ENCODE results near the gene MFSD1. TPM values are rescaled to one million over a fixed set of nuclear protein-coding genes. Genes with fewer than 3 reads are reported as not detected.
A peak's percentile ranks its signal among the peaks of the same experiment; 100 is the strongest.

The MFSD1 gene
- total and polyA plus RNA-seq, 8 donors: 8.9 to 37.4 (median 22.6) TPM

GRCh38 chr3:158782283-158782989, 19.4 kb upstream of the MFSD1 start:
- FAIRE-seq: peak; percentile 47
- ATAC-seq: no peak
- Histone ChIP-seq H3K36me3 (no peaks in the 10 kb centered on the region), H3K4me3 (no peak overlapping the region), H3K9me3 (no peaks in the 10 kb centered on the region), H3K27ac (no peak overlapping the region), H3K4me1 (no peaks in the 10 kb centered on the region), H3K27me3 (no peaks in the 10 kb centered on the region)
- DNase-seq: no peak
- intact Hi-C loops (cut with DNase I): loop anchor here in 1 of 3 donors (10.0 kb wide), 1 partner anchor 48 kb away; the partner anchor contains the start of gene RARRES1
- TF ChIP-seq CTCF (IDR thresholded peaks at IDR 0.05): no peak
- 63 to 64% methylated on average over 3 of the region's 3 CpGs for WGBS, 2 donors

- FAIRE-seq (no peak), ATAC-seq (no peak), DNase-seq (no peak)
- no peaks in the 10 kb centered on the region for H3K27me3 ChIP-seq
- H3K4me1 ChIP-seq: no peaks in the 10 kb centered on the region
- no peak overlapping the region for H3K4me3 ChIP-seq
- 94% methylated on average over 2 of the region's 2 CpGs for WGBS, 2 donors
- H3K36me3 ChIP-seq: no peaks in the 10 kb centered on the region
- no peak overlapping the region for H3K27ac ChIP-seq
- TF ChIP-seq CTCF (IDR thresholded peaks at IDR 0.05): no peak
- H3K9me3 ChIP-seq: no peaks in the 10 kb centered on the region
- intact Hi-C loops (cut with DNase I): loop anchor here in 1 of 3 donors (10.0 kb wide), 1 partner anchor 48 kb away; the partner anchor contains the start of gene RARRES1
These were observed 18.8 kb upstream of the MFSD1 start for GRCh38 chr3:158783051-158783450.

- FAIRE-seq (no peak), DNase-seq (no peak), ATAC-seq (no peak)
- intact Hi-C loops (cut with DNase I): loop anchor here in 1 of 3 donors (10.0 kb wide), 1 partner anchor 51 kb away; the partner anchor contains the start of gene RARRES1
- WGBS, 2 donors: 77 to 85% methylated on average over 3 of the region's 3 CpGs
- no peak for TF ChIP-seq CTCF (IDR thresholded peaks at IDR 0.05)
- peaks cover 0 to under 1% (median 0%) of the 10 kb centered on the region in 3 donors for H3K4me1 ChIP-seq
- no peak overlapping the region for H3K27ac ChIP-seq
- H3K36me3 ChIP-seq: no peaks in the 10 kb centered on the region
- no peak overlapping the region for H3K4me3 ChIP-seq
- H3K9me3 ChIP-seq: no peaks in the 10 kb centered on the region
- H3K27me3 ChIP-seq: no peaks in the 10 kb centered on the region
These were observed 15.9 kb upstream of the MFSD1 start for GRCh38 chr3:158785972-158786371.

- peaks cover 0 to 4% (median 0%) of the 10 kb centered on the region in 3 donors for H3K4me1 ChIP-seq
- no peak overlapping the region for H3K27ac ChIP-seq
- H3K27me3 ChIP-seq: no peaks in the 10 kb centered on the region
- WGBS, 2 donors: 94 to 97% methylated on average over 1 of the region's 1 CpG
- H3K36me3 ChIP-seq: no peaks in the 10 kb centered on the region
- no peak for TF ChIP-seq CTCF (IDR thresholded peaks at IDR 0.05)
- no peak for ATAC-seq
- no peak overlapping the region for H3K4me3 ChIP-seq
- no peaks in the 10 kb centered on the region for H3K9me3 ChIP-seq
- no peak for FAIRE-seq
- intact Hi-C loops (cut with DNase I): loop anchor here in 1 of 3 donors (10.0 kb wide), 1 partner anchor 54 kb away; the partner anchor contains the start of gene RARRES1
- DNase-seq: no peak
These were observed 13.4 kb upstream of the MFSD1 start for GRCh38 chr3:158788446-158788845.

GRCh38 chr3:158789592-158789991, 12.3 kb upstream of the MFSD1 start:
- no peaks in the 10 kb centered on the region for H3K9me3 ChIP-seq
- no peak for TF ChIP-seq CTCF (IDR thresholded peaks at IDR 0.05)
- H3K4me3 ChIP-seq: no peak overlapping the region
- 94 to 98% methylated on average over 1 of the region's 1 CpG for WGBS, 2 donors
- FAIRE-seq: no peak
- ATAC-seq: peak in 2 of 4 donors; percentile 51 to 63
- intact Hi-C loops (cut with DNase I): loop anchor here in 1 of 3 donors (10.0 kb wide), 1 partner anchor 55 kb away; the partner anchor contains the start of gene RARRES1
- no peak overlapping the region for H3K27ac ChIP-seq
- no peak for DNase-seq
- no peaks in the 10 kb centered on the region for H3K27me3 ChIP-seq
- peaks cover 0 to 4% (median 0%) of the 10 kb centered on the region in 3 donors for H3K4me1 ChIP-seq
- no peaks in the 10 kb centered on the region for H3K36me3 ChIP-seq
